GM19035 (cell line): ENCODE measurements around the gene IL10RA.

Source experiments
- ATAC-seq: cut with Tn5 transposase; IDR thresholded peaks from one replicate; pipeline ENCODE4 v1.9.1; 2021; ENCODE audit not compliant: unreplicated experiment

The IL10RA gene

DNA sequence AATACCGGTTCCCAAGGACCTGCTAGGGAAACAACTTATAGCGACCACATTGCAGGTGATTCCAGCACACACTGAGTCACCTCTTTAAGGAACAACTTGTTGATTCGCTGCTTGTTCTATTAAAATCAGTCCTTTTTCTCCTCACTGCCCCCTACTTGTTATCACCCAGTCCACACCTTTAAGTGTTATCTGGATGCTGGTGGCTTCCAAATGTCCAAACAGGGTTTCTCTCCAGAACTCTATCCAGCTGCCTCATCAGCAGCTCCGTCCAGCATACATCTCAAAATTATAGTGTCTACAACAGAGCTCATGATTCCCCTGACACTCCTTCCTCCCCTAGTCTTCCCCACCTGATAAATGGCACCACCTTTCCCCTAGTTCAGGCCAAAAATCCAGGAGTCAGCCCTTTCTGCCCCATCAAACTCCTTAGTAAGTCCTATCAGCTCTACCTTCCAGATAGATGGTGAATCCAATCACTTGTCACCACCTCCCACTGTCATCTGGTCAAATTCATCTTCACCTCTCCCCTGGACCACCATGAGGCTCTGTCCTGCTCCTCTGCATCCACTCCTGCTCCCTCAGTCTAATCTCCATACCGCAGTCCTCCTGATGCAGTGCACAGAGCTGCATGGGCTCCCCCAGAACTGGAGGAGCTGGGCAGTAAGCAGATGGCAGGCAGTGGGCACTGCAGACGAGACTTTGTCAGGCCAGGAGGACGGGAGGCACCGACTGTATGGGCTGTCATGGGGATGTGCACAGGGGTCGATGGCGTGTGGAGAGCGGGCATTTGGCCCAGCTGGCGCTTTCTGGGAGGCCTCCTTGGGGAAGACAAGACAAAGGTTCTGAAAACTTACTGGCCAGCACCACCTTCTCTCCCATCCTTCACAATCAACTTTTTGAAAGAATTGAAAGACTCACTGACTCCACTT lies 19.3 kb downstream of the IL10RA start:
- ATAC-seq = no peak

DNA sequence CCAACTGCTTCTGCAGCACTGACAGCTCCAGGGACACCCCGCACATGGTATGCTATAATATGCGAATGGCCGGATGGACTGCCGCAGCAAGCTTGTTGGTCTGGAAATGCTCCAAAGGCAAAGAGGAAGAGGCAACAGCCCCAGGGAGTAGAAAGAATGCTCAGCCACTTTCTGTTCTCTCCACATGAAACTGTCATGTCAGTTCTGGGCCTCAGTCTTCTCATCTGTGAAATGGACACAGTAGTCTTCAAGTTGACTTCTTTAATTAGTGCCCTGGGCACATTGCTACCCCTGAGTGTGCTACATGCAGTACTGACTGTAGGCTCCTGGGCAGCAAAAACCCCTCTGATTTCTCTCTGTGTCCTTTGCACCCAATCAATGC lies 19.9 kb downstream of the IL10RA start:
- ATAC-seq = no peak

DNA sequence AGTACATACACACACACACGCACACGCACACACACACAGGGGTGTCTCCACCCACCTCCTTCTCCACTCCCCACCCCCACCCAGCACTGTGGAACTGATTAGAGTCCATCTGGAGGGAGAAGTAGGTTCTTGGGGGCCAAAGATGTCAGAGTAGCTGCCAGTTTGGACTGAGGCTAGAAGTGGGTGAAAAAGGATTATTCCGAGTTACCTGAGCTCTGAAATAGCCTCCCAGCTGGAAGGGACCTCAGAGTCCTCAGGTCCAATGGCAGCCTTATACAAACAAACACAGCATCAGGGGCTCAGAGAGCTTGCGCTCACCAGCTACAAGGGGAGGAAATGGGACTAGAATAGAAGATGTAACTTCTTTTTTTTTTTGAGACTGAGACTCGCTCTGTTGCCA lies 20.8 kb downstream of the IL10RA start:
- no peak for ATAC-seq

DNA sequence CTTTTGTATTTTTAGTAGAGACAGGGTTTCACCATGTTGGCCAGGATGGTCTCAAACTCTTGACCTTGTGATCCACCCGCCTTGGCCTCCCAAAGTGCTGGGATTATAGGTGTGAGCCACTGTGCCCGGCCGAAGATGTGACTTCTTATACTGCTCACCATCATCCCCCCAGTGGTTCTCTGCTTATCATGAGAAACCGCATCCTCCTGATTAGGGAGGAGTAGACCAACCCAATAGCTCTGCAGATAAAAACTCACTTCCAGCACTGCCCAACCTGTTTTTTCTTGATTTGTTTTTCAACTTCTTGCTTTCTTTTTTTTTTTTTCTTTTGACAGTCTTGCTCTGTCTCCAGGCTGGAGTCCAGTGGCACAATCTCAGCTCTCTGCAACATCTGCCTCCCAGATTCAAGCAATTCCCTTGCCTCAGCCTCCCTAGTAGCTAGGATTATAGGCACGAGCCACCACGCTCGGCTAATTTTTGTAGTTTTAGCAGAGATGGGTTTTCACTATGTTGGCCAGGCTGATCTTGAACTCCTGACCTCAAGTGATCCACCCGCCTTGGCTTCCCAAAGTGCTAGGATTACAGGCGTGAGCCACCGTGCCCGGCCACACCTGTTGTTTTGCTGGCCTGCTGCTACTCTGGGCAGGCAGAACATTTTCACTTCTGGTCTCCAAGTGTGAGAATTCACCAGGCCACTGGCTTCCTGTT lies 21.5 kb downstream of the IL10RA start:
- peak; percentile 54 for ATAC-seq

DNA sequence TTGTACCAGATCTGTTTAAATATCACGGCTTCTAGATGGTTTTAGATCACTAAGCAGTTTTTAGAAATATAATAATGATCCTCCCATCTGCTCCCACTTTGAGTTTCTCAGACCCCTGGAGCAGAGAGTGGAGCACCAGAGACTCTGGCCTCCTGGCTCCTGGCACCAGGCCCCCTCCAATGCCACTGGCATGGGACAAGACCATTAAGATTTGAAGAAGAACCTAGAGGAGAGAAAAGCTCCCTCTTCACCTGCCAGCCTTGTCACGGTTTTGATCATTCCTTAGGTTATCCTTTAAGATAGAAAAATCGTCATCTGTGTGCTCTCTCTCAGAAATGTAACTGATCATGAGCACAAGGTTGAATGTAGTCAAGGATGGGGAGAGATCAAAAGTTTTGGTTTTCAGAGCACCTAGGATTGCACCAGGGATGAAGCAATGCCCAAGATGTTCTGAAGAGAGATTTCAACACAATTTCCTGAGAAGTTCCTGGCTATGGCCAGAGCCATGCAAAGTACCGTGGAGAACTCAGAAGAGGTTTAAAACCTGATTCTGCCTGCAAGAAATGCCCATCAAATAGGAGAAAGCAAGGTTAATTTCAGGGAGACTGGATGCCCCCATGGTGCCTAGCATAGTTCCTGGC lies 22.2 kb downstream of the IL10RA start:
- ATAC-seq = no peak

DNA sequence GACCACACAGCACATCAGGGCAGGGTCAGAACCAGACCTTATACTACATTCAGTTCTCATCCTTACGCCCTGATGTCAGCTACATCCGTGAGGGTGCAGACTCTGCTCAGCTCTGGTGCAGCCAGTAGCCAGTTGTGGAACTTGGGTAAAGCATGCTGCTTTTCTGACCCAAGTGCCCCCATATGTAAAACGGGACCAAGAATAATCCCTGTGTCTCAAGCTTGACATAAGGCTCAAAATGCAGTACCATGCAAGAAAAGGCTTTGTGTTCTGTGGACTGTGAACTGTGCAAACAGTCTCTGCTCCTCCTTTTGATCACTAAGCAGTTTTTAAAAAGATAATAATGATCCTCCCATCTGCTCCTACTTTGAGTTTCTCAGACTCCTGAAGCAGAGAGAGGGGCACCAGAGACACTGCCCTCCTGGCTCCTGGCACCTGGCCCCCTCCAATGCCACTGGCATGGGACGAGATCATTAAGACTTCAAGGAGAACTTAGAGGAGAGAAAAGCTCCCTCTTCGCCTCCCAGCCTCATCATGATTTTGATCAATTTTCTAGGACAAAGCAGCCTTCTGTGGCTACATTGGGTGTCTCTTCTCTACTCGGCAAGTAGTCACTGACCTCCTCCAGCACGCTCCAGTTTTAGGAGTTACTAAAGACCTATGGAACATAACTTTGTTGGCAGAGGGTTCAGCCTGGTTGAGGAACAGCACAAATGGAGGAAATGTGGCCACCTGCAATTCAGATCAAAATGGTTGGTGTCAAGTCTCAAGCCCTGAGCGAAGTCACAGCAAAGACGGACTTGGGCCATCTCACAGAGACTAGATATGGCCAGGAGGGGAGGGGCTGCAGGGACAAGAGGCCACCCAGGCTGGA lies 23.9 kb downstream of the IL10RA start:
- ATAC-seq = no peak

DNA sequence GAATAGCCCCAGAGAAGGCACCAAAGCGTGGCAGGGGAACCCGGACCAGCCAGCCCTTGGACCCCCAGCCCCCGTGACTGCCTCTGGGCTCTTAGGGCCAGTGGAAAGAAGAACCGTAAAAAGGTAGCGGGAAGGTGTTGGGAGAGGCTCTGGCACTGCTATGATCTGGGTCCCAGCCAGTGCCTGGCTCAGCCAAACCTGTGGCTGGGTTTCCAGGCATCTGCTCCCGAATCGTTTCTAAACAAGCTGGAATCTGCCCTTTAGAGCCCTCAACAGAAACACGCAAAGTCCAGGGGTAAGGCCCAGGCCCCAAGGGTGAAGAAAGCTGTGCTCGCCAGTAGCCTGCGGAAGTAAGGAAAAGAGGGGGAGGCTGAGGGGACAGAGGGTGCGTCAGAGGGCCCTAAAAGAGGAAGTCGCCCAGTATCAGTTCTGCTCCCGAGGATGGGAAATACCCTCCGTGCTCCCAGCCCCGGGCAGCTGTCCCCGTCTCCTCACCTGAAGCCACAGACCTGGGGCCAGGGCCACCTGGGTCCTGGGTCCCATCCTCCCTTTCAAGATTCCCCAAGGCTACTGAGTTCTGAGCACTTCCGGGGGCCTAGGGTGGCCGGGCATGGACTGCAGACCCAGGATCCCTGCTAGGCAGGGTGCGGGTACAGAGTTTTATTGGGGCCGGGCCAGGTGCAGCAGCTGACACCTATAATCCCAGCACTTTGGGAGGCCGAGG lies 24.7 kb downstream of the IL10RA start:
- peak; percentile 75 for ATAC-seq

DNA sequence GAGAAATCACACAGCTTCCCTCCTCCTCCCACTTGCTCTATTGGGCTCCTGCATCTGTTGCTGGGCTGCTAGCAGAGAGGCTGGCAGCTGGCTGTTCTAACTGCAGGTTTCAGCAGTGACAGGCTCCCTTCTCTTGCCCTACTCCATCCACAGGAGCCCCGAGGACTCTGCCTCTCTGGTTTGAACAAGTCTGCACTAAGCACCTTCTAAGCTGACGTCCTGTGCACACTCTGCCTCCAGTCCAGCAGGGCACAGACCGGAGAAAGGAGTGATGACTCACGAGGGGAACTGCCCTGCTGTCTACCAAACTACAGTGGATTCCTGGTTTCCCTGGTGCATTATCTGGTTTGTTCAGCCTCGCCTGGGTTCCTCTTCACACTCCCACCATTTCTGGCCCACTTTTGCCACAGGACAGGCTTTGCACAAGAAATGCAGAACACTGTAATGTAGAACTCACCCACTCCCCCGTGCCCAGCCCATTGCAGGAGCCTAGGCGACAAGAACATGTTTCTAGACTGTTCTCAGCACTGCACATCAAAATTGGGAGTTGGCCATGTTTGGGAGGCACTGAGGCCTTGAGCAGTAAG lies 26.0 kb downstream of the IL10RA start:
- no peak for ATAC-seq

DNA sequence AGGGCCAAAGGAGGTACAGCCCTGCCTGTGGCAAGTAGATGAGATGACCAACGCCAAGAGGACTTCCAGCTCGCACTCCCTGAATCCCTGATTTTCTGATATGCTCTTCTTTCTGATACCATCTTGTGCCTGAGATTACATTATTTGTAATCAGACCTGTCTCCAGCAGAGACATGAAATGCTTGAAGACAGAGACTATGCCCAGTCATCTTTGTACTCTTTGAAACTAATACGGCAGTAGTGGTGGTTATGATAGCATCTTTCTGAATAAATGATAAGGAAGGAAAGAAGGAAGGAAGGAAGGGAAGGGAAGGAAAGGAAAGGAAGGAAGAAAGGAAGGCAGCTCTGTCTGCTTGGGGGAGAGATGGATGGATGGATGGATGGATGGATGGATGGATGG lies 27.8 kb downstream of the IL10RA start:
- no peak for ATAC-seq

DNA sequence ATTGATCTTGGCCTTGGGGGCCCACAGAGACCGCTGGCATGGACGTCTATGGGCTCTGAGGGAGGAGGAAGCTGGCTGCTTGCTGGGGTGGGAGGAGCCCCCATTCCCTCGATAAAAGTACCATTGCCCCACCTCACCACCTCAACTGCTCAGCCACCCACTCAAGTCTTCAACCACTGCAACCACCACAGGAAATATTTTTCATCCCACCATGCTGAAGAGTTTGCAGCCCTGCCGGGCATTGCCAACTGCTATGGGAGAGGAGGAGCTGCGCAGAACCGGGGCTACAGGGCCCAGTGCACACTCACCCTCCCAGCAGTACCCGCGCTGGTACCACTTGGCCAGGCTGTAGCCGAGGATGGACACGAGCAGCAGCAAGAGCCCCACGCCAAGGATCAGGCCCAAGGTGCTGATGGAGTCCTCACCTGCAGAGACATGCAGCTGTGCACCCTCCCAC lies 29.2 kb downstream of the IL10RA start:
- ATAC-seq = no peak

DNA sequence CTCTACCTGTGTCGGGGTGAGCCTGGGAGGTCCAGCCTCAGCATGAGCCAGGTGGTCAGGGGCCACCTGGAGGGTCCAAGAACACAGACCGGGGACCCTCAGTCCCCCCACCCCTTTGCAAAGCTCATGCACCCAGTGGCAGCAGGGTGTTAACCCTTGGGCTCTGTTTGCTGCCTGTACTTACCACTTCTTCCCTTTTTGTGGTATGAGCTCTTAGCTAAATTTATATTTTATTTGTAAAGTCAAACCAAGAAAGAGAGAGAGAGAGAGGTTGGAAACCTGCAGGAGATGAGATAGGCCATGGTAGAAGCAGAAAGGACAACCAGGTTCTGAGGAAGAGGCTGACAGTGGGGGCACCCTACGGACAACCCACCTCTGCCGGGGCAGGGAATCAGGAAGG lies 29.9 kb downstream of the IL10RA start:
- no peak for ATAC-seq

DNA sequence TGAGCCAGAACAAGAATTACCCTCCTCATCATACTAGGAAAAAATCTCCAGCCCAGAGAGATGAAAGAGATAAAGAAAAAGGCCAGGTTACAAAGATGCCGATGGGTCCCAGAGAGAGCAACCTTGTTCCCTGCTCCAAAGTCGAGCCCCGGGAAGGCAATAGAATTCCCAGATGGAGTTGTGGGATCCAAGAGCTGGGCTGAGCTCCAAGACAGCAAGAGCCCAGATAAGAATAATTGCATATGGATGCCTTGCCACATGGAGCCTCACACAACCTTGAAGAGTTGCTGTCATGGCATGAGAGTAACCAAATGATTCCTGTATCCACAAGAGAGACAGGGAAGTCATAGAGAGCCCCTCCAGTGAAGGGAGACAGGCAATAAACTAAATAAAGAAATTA lies 30.9 kb downstream of the IL10RA start:
- ATAC-seq = no peak

DNA sequence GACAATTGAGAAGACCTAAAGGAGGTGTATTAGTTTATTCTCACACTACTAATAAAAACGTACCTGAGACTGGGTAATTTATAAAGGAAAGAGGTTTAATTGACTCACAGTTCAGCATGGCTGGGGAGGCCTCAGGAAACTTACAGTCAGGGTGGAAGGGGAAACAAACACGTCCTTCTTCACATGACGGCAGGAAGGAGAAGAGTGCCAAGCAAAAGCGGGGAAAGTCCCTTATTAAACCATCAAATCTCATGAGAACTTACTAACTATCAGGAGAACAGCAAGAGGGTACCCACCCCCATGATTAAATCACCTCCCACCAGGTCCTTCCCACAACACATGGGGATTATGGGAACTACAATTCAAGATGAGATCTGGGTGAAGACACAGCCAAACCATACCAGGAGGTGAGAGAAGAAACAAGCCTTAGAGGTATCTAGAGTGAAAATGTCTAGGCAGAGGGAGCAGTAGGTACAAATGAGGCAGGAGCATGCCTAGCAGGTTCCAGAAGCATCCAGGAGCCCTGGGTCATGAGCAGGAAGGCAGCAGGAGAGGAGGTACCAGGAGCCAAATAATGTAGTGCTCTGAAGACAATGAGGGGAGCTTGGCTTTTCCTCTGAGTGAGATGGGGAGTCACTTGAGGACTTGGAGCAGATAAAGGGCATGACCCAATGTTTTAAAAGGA lies 31.6 kb downstream of the IL10RA start:
- ATAC-seq = no peak

DNA sequence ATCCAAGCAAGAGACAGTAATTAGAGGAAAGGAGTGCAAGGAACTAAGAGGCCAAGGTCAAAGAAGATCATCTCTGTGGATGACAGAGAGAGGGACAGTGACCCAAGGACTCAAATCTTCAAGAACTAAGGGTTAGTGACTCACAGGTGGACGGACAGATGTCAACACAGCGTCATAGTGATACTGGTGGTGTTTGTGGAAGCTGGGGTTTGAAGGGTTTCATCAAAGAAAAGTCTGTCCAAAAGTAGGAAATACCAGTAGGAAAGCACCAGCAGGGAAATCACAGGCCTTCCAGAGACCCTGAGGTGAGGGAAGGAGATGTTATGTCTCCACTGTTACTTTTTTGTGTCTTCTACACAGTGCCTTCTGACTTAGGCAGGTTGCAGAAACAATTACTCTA lies 32.2 kb downstream of the IL10RA start:
- no peak for ATAC-seq

DNA sequence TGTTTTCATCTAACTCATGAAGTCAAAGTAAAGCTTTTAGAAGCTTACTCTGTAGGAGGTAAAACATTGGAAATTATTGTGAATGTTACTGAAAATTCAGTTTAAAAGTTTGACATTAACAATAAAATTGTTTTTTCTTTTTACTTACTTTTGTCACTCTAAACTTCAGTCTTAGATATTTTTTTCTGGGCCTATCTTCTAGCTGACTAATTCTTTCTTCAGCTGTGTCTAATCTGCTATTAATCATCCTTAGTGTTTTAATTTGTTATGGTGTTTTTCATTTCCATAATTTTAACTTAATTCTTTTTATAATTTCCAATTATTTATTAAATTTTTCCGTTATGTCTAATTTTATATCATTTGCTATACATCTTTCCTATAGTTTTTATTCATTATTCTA lies 35.0 kb downstream of the IL10RA start:
- no peak for ATAC-seq

DNA sequence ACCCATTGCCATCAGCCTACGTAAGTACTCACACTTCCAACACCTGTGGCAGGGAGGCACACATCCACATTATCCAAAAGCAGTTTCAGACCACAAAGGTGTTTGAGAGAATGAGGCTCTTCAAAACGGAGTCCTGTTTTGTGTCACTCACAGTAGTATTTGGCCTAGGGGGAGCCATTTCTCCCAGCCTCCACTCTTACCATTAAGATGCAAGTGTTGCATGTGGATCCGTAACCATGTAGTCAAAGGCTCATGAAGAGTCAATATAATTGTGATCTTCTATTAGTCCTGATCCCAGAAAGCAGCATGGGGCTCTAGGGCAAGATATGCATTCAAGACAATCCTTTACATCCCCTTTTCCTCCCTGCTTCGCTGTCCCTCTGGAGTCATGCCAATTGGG lies 41.5 kb downstream of the IL10RA start:
- ATAC-seq = no peak

DNA sequence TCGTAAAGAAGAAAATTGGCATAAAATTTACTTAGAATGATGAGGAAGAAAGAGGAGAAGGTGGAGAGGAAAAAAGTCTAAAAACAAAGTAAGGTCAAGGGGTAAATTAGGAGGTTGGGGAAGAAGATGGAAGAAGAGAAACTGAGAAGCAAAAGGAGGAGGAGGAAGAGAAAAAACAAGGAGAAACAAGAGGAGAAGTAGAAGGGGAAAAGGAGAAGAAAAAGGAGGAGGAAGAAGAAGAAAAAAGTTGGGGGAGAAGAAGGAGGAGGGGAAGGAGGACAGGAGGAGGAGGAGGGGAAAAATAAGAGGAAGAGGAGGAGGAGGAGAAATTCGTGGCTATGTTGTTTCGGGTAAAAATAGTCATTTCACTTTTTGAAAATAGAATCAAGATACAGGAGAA lies 42.4 kb downstream of the IL10RA start:
- no peak for ATAC-seq

DNA sequence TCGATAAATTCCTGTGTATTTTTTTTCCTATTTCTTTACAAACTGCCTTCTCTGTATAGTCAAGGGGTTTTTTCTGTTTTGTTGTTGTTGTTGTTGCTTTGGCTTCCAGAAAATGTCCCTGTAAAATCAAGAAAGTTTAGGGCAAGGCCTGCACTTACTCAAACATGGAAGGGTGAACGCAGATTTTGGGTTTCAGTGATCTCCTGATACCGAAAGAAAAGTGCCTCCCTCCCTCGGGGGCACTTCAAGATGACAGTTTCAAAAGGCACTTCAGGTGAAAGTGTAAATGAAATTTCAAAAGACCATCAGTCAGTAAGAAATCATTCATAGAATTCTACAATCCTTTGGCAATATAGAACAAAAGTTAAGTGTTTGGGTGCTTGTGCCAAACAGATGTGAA lies 47.2 kb downstream of the IL10RA start:
- no peak for ATAC-seq

DNA sequence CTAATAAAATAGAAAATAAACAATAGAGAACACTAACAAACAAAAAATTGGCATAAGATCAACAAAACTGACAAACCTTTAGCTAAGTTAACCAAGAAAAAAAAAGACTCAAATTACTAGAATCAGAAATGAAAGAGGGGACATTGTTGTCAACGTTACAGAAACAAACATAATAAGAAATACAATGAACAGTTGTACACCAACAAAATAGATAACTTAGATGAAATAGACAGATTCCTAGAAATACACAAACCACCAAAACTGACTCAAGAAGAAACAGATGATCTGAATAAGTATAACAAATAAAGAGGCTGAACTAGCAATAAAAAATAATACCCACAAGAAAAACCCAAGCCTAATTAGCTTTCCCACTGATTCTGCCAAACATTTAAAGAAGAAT lies 55.9 kb downstream of the IL10RA start:
- ATAC-seq = no peak
